SK-N-MC (cell line): ENCODE data around the gene RGS6.

ENCODE experiments used
- DNase-seq: peaks from one replicate; pipeline ENCODE4 v3.0.0-alpha.2; 2011; ENCODE audit warnings: low read depth, low spot score
- H3K27ac ChIP-seq: fragments of 200-600 bp; sonication (generic); 2 replicates; pipeline ENCODE4 v1.5.1; 2016; ENCODE audit warnings: mixed run types
- H3K36me3 ChIP-seq: fragments of 200-600 bp; sonication (generic); 2 replicates; pipeline ENCODE4 v1.6.1; 2017; ENCODE audit warnings: antibody characterized with exemption, low read length, mixed read lengths; ENCODE audit not compliant: insufficient read depth
- H3K4me3 ChIP-seq: fragments of 200-600 bp; sonication (generic); 2 replicates; pipeline ENCODE4 v1.5.1; 2016
- H3K9ac ChIP-seq: fragments of 200-600 bp; sonication (generic); 2 replicates; pipeline ENCODE4 v1.8.0; 2017; ENCODE audit warnings: mixed run types, mixed read lengths; ENCODE audit not compliant: insufficient read length
- H3K9me3 ChIP-seq: fragments of 200-600 bp; sonication (generic); 2 replicates; pipeline ENCODE4 v1.6.1; 2017; ENCODE audit warnings: low read depth, mild to moderate bottlenecking, antibody characterized with exemption, low read length, moderate library complexity, mixed read lengths
- EZH2 ChIP-seq: fragments of 200-600 bp; sonication (generic); IDR thresholded peaks from one replicate; pipeline ENCODE4 v1.6.1; 2017; ENCODE audit warnings: antibody characterized with exemption
- FOXP2 ChIP-seq: optimal IDR thresholded peaks from 2 replicates; pipeline ENCODE3; 2011; ENCODE audit warnings: mild to moderate bottlenecking, moderate library complexity; ENCODE audit not compliant: insufficient read depth; ENCODE audit errors: extremely low read length, control extremely low read depth
- POLR2AphosphoS5 ChIP-seq: IDR thresholded peaks from 2 replicates; pipeline ENCODE4 v1.6.1; 2012; ENCODE audit warnings: mild to moderate bottlenecking, low read depth, low read length, borderline replicate concordance

The RGS6 gene

DNA sequence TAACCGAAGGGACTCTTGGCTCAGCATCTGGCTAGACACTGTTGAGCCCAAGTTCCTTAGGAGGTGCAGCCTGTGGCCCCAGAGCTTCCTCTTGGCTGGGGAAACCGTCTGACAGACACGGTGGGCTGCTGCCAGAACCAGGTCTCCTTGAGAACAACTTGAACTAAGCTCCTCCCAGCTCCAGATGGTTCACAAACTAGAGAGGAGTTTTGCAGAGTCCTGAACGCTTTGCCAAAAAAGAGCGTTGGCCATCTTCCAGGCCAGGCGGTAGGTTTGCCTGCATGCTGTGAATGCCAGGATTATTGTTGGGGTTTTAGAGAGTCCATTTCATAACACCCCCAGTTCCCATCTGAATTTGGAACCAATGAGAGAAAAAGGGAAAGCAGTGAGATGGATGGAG lies 399.8 kb downstream of the RGS6 start:
- Histone ChIP-seq H3K27ac (no peak overlapping the region), H3K36me3 (no peaks in the 10 kb centered on the region), H3K9ac (no peak overlapping the region), H3K9me3 (no peaks in the 10 kb centered on the region), H3K4me3 (no peak overlapping the region)
- no peak for DNase-seq
- TF ChIP-seq POLR2AphosphoS5 (no peak), FOXP2 (no peak), EZH2 (no peak)

DNA sequence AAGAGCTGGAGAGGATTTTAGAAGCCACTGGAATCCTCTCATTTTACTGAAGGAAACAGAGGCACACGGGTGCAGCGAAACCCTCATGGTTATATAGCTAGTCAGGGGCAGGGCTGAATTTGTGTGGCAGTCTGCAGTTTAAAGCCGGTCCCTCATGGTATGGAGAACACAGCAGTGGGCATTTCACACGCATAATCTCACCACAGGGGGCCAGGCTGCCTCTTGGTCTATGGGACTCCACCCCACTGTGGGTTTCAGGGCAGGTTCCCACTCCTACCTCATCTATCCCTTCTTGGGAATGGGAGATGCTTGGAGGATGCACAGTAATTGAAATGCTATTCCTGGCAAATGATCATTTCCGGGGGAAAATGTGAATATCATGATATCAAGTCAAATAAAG lies 400.6 kb downstream of the RGS6 start:
- no peak overlapping the region for H3K27ac ChIP-seq
- no peak overlapping the region for H3K9ac ChIP-seq
- TF ChIP-seq EZH2 (no peak), FOXP2 (no peak), POLR2AphosphoS5 (no peak)
- no peaks in the 10 kb centered on the region for H3K9me3 ChIP-seq
- DNase-seq = no peak
- H3K4me3 ChIP-seq = no peak overlapping the region
- H3K36me3 ChIP-seq = no peaks in the 10 kb centered on the region

DNA sequence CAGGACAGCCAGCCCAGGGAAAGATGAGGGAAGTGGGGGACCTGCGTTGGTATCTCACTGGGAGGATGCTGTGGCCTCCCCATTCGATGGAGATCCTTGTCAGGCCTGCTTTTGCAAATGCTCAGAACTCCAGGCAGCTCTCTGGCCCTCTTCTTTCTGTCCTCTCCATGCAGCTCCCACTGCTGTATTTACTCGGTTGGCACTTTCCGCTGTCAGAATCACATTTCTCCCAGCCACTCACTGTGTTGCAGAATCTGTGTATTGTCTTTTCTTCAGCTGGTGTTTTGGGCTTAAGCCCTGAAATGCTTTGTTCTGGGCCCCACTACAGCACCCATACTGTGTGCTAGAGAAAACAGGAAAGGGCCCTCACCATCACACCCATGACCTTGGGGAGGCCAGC lies 401.1 kb downstream of the RGS6 start:
- no peak overlapping the region for H3K4me3 ChIP-seq
- DNase-seq = no peak
- H3K36me3 ChIP-seq = no peaks in the 10 kb centered on the region
- TF ChIP-seq POLR2AphosphoS5 (no peak), EZH2 (no peak), FOXP2 (no peak)
- H3K9me3 ChIP-seq = no peaks in the 10 kb centered on the region
- no peak overlapping the region for H3K27ac ChIP-seq
- no peak overlapping the region for H3K9ac ChIP-seq

DNA sequence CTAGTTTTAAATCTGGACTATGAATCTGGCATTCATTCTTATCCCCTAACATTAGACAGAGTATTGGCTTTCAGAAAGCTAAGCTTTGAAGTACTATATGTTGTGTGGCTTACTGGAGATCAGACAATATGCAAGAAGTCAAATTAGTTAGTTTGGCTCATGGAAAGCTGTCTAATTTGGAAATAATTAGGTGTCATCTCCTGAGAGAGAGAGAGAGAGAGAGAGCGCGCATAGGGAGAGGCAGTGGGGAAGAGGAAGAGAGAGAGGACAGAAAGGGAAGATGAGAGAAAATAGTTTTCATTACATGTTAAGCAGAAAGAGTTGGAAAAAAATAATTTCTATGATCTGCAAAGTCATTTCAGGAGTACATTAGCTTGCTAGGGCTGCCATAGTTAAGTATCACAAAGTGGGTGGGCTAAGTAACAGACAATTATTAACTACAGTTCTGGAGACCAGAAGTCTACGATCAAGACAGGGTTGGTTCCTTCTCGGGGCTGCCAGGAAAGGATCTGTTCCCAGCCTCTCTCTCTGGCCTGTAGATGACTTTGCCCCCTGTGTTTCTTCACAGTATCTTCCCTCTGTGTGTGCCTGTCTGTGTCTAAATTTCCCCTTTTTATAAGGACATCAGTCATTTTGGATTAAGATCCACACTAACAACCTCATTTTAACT lies 404.2 kb downstream of the RGS6 start:
- no peak for DNase-seq
- H3K36me3 ChIP-seq = no peaks in the 10 kb centered on the region
- H3K4me3 ChIP-seq = no peak overlapping the region
- H3K9me3 ChIP-seq = no peaks in the 10 kb centered on the region
- no peak overlapping the region for H3K9ac ChIP-seq
- TF ChIP-seq POLR2AphosphoS5 (no peak), FOXP2 (no peak), EZH2 (no peak)
- H3K27ac ChIP-seq = no peak overlapping the region

DNA sequence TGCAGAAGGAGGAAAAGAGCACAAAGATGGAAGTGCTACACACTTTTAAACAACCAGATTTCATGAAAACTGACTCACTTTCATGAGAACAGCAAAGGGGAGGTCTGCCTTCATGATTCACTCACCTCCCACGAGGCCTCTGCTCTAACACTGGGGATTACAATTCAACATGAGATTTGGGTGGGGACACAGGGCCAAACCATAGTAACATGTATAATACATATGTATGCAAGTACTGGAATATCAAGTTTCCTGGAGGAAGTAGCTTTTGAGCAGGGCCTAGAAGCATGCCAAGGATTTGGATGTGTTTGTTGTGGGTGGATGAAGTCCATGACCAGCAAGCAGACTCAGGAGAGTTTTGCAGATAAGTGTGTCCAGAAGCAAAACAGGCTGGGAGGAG lies 409.0 kb downstream of the RGS6 start:
- no peak for TF ChIP-seq EZH2
- no peak for TF ChIP-seq FOXP2
- TF ChIP-seq POLR2AphosphoS5 = no peak
- Histone ChIP-seq H3K36me3 (no peaks in the 10 kb centered on the region), H3K4me3 (no peak overlapping the region), H3K9me3 (no peaks in the 10 kb centered on the region), H3K9ac (no peak overlapping the region), H3K27ac (no peak overlapping the region)
- DNase-seq = no peak

DNA sequence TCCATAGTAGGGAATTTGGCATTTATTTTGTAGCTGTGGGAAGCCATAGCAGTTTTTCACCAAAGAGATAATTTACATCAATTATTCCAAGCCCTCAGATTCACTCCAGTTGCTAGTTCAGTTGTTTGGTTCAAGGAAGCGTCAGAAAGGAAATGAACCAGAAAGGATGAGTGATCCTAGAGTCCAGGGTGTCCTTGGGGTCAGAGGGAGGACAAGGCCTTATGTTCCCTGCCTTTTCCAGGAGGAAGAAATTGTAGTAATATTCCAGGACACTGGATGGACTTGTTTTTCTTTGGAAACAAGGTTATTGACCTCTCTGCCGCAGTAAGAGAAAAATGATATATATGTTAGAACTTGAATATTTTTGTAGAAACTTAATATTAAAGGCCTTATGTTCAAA lies 409.5 kb downstream of the RGS6 start:
- Histone ChIP-seq H3K9ac (no peak overlapping the region), H3K36me3 (no peaks in the 10 kb centered on the region), H3K9me3 (no peaks in the 10 kb centered on the region), H3K27ac (no peak overlapping the region), H3K4me3 (no peak overlapping the region)
- no peak for DNase-seq
- no peak for TF ChIP-seq POLR2AphosphoS5
- TF ChIP-seq EZH2 = no peak

DNA sequence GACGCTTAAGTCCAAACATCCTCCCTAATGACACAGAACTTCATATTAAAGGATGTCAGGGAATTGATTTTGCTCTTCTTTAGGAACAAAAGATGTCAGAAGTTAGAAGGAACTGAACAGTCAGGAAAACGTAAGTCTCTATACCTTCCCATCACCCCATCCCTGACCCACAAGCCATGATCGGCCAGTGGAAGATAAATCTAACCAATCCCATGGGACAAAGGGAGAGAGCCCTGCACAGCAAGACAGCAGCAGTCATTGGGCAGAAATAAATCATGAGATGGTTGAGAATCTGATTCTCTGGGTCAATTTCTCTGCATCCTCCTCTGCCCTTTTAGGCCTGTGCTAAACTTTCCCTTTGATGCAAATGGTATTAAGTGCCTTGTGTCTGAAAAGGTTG lies 414.9 kb downstream of the RGS6 start:
- no peak for DNase-seq
- H3K27ac ChIP-seq = no peak overlapping the region
- H3K9ac ChIP-seq = no peak overlapping the region
- H3K36me3 ChIP-seq = no peaks in the 10 kb centered on the region
- TF ChIP-seq EZH2 = no peak
- no peak overlapping the region for H3K4me3 ChIP-seq
- no peaks in the 10 kb centered on the region for H3K9me3 ChIP-seq

DNA sequence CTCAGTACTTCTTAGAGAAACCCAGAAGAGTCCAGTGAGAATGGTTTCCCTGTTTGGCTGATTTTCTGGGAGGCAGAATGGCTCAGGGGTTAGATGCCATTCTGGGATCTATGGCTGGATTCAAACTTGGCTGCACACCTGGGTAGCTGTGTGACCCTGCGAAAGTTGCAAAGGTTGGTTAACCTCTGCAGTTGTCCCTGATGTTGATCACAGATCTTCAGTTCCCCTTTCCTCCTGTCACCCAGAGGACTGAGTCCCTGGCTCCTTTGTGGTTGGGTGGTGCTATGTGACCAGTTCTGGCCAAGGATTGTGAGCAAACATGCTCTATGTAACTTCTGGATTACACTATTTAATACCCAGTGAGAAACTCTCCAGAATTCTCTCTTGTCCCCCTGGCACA lies 418.0 kb downstream of the RGS6 start:
- Histone ChIP-seq H3K4me3 (no peak overlapping the region), H3K9ac (no peak overlapping the region), H3K27ac (no peak overlapping the region), H3K36me3 (no peaks in the 10 kb centered on the region), H3K9me3 (no peaks in the 10 kb centered on the region)
- DNase-seq = no peak
- TF ChIP-seq FOXP2 = no peak
- no peak for TF ChIP-seq POLR2AphosphoS5
- TF ChIP-seq EZH2 = no peak

DNA sequence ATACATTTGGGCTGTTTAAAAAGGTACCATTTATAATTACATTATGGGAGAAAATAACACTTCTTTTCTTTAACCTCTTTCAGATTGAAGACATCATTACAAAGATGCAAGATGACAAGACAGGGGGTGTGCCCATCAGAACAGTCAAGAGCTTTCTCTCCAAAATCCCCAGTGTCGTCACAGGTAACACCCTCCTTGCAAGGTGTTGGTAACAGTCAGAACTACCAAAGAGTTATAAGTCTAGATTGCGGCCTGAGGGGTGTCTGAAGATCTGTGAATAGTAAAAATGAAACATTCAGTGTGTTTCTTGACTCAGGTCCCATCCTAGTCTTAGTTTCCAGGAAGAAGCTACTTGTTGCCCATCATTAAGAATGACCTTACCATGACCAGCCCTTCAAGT lies 419.8 kb downstream of the RGS6 start:
- DNase-seq = no peak
- H3K9me3 ChIP-seq = no peaks in the 10 kb centered on the region
- TF ChIP-seq EZH2 (no peak), FOXP2 (no peak), POLR2AphosphoS5 (no peak)
- H3K36me3 ChIP-seq = no peaks in the 10 kb centered on the region
- H3K4me3 ChIP-seq = no peak overlapping the region
- no peak overlapping the region for H3K9ac ChIP-seq
- no peak overlapping the region for H3K27ac ChIP-seq
